Adrenal gland (tissue), 5 donors: ENCODE data around the gene PNKP.

Experiments
- POLR2A ChIP-seq, 2 donors: fragments of 450-650 bp; IDR thresholded peaks; one replicate each; pipeline ENCODE4 v1.6.1; 2017; ENCODE audit warnings: antibody characterized with exemption in 2 of 2, mild to moderate bottlenecking in 2 of 2, moderate library complexity in 1 of 2
- TF ChIP-seq, protein P1 (sequence below), 6 experiments: fragments of 450-650 bp in 4 of 6; fragments of 200-600 bp in 2 of 6; sonication (generic) in 1 of 6; IDR thresholded peaks; 1 replicate in 5 of 6; 2 replicates in 1 of 6; pipeline versions ENCODE4 v1.5.1 to v1.8.0; 2016 to 2021; ENCODE audit warnings: antibody characterized with exemption in 6 of 6, mild to moderate bottlenecking in 2 of 6, moderate library complexity in 1 of 6
- donor health status: DM: no; HTN: no; CAD: no.

DNA sequence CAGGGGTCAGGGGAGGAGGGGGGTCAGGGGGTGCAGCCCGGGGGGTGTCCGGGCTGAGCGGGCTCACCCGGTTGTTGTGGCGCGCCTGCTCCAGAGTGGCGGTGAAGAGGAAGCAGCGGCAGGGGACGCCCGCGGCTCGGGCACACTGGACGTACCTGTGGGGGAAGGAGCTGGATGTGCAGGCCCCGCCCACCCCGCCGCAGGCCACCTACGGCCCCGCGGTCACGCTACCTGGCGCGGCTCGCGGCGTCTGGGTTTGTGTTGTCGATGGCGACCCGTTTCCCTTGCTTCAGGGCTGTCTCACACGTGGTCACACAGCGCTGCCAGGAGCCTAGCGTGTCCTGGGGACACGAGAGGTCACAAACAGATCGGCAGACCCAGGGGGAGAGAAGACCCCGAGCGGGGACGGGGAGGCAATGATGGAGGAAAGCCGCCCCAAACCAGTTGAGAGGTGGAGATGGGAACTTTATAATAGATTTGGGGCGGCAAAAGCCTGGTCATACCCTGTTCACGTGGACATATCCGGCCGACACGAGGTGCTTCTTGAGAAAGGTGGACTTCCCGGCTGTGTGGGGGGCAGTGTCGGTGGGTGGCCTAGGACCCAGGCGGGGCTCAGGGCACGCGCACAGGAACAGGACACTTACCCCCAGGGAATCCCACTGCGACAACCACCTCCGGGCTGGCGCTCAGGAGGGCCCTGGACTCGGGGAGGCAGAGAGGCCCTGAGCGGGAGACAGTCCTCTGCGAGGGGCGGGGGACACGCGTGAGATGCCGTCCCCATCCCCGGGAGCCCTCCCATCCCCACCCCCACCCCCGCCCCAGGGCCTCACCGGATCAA is 5.6 kb downstream of the PNKP start:
- TF ChIP-seq, protein P1, sequence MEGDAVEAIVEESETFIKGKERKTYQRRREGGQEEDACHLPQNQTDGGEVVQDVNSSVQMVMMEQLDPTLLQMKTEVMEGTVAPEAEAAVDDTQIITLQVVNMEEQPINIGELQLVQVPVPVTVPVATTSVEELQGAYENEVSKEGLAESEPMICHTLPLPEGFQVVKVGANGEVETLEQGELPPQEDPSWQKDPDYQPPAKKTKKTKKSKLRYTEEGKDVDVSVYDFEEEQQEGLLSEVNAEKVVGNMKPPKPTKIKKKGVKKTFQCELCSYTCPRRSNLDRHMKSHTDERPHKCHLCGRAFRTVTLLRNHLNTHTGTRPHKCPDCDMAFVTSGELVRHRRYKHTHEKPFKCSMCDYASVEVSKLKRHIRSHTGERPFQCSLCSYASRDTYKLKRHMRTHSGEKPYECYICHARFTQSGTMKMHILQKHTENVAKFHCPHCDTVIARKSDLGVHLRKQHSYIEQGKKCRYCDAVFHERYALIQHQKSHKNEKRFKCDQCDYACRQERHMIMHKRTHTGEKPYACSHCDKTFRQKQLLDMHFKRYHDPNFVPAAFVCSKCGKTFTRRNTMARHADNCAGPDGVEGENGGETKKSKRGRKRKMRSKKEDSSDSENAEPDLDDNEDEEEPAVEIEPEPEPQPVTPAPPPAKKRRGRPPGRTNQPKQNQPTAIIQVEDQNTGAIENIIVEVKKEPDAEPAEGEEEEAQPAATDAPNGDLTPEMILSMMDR (IDR thresholded peaks at IDR 0.05) = no peak
- no peak for TF ChIP-seq POLR2A (IDR thresholded peaks at IDR 0.05)
